ENCODE results near the gene JAZF1.

GRCh38 chr7:27920281-27920946 is 260.2 kb downstream of the JAZF1 start:
- no peak for TF ChIP-seq CTCF (IDR thresholded peaks at IDR 0.05; ENCODE audit: insufficient read depth, low read length)
- TF ChIP-seq GABPA (IDR thresholded peaks at IDR 0.05; ENCODE audit: low read depth): no peak
- TF ChIP-seq REST (IDR thresholded peaks at IDR 0.05; ENCODE audit: insufficient replicate concordance, low read depth): no peak
- no peak for TF ChIP-seq POLR2AphosphoS5 (IDR thresholded peaks at IDR 0.05; ENCODE audit: low read depth)

All from HL-60 (cell line).